Stimulated activated CD4-positive, alpha-beta T cell treated with anti-CD3 and anti-CD28 coated beads, Interleukin-12 subunit alpha, Interleukin-12 subunit beta, amount 100 ng/mL, for 24 hours (primary cell): ENCODE results near the gene TRIM47.
A peak's percentile ranks its signal among the peaks of the same experiment; 100 is the strongest.
"Not testable (repeated sequence)": the region's sequence is repeated elsewhere in the genome, so short reads cannot be mapped to it uniquely, and the experiment has no call there.

Source experiments
- DNase-seq, 2 experiments: peaks; one replicate each; pipeline ENCODE4 v3.0.0-alpha.2; 2020; ENCODE audit warnings: low read depth in 2 of 2

TRIM47 gene

GRCh38 chr17:75892556-75893224 is 14.3 kb upstream of the TRIM47 start:
- no peak for DNase-seq

- DNase-seq: no peak
Observed at GRCh38 chr17:75891605-75892555, 13.5 kb upstream of the TRIM47 start.

- no peak for DNase-seq
Observed at GRCh38 chr17:75891022-75891604, 12.7 kb upstream of the TRIM47 start.

DNA sequence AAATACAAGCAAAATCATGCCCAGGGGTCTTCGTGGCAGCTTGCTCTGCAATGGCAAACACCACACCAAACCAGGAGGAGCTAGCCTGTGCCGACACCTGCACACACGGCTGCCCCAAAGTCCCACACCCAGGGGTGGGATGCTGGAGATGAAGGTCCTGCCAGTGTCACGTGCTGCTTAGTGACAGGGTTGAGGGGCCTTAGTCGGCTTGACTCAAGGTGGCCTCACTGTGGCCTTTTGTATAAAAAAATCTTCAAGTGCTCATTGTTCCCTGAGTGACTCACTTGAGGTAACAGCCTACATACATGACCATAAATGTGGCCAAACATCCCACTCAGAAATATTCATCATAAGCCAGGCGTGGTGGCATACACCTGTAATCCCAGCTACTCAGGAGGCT is 11.1 kb upstream of the TRIM47 start:
- DNase-seq: no peak

DNA sequence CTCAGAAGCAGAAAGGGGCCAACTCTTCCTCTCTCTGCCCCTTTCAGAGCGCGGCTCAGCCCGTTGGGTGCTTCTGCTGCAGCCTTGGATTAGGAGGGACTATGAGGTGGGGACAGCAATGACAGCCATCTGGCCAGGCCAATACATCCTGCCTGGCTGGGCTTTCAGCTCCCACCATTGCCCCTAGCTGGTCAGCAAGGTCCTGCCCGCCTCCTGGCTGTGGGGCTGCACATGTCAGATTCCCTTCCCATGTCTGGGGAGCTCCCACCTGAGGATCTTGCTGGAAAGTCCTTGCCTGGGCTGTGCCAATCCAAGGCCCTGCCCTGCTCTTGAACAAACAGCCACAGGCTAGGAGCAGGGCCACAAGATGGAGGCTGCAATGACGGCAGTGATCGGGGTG is 10.1 kb upstream of the TRIM47 start:
- no peak for DNase-seq

DNA sequence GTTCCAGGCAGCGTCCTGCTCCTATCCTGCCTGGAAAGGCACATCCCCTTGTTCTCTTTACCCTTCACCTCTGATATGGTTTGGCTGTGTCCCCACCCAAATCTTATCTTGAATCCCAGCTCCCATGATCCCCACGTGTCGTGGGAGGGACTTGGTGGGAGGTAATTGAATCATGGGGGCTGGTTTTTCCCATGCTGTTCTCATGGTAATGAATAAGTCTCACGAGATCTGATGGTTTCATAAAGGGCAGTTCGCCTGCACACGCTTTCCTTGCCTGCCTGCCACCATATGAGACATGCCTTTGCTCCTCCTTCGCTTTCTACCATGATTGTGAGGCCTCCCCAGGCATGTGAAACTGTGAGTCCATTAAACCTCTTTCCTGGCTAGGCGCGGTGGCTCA is 7.5 kb upstream of the TRIM47 start:
- DNase-seq: not testable (repeated sequence)

DNA sequence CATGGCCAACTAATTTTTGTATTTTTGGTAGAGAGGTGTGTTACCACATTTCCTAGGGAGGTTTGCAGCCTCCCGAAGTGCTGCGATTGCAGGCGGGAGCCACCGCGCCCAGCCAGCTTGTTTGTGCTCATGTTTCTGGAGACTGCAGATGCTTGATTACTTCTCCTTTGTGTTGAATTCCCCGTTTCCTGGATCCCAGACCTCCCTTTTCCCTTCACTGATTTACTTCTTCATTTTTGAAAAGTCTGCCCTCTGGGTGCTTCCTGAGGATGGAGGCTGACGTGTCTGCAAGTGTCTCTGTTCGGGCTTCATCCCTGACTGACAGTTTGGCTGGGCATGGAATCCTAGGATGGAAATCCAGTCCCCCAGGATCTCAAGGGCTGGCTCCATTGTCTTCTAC is 7.0 kb upstream of the TRIM47 start:
- DNase-seq: no peak

- no peak for DNase-seq
Observed at GRCh38 chr17:75881678-75882454, 3.5 kb upstream of the TRIM47 start.

GRCh38 chr17:75880266-75880665 is 1.9 kb upstream of the TRIM47 start:
- DNase-seq: no peak

GRCh38 chr17:75877752-75878173 is 618 bp downstream of the TRIM47 start:
- peak in 1 of 2 experiments; percentile 58 for DNase-seq

GRCh38 chr17:75876938-75877751 is 1.2 kb downstream of the TRIM47 start:
- peak in 1 of 2 experiments; percentile 47 for DNase-seq

DNA sequence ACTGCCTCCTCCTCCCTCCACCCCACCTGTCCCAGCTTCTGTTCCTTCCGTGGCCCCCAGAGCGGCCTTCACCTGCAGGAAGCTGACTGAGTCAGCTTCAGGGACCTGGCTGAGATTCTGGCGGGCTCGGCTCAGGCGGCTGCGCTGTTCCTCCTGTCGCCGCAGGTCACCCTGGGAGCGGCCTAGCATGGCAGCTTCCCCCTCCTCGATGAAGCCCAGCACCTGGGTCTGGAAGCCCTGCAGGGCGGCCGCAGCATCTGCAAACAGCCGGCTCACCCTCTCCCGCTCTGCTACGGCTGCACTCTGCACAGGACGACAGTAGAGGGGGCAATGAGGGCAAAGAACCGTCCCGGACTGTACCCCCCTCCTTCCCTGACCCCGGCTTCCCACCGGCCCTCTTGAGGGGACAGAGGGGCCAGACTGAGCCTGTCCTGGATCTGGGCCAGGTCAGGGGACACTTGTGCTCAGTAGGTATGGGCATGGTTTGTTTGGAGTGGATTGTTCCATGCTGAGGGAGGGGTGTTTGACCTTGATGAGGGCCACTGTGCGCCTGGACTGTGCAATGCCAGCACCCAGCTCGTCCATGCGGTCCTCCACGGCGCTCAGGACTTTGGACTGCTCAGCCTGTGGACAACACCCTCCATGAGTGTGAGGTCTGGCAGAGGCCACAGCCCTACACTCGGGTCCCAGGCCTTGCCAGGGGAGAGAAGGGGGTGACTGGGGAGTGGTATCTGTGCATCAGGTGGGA is 2.0 kb downstream of the TRIM47 start:
- peak; percentile 51 to 55 for DNase-seq

GRCh38 chr17:75875940-75876189 is 2.5 kb downstream of the TRIM47 start:
- no peak for DNase-seq

GRCh38 chr17:75875182-75875939 is 3.0 kb downstream of the TRIM47 start:
- DNase-seq: no peak

- no peak for DNase-seq
Observed at GRCh38 chr17:75874323-75875181, 3.8 kb downstream of the TRIM47 start.

- DNase-seq: no peak
Observed at GRCh38 chr17:75873587-75874322, 4.6 kb downstream of the TRIM47 start.

GRCh38 chr17:75872434-75873351 is 5.7 kb downstream of the TRIM47 start:
- DNase-seq: no peak
